Smooth muscle cell (in vitro differentiated cells): ENCODE measurements around the gene TMEM163. TPM values are rescaled to one million over a fixed set of nuclear protein-coding genes. Genes with fewer than 3 reads are reported as not detected.

Source experiments
- DNase-seq: peaks from one replicate; lab custom pipeline; 2025; ENCODE audit not compliant: unreplicated experiment; lab: John Stamatoyannopoulos, UW
- H2AFZ ChIP-seq: fragments of 200-600 bp; sonication (generic); 2 replicates; pipeline ENCODE4 v1.6.0; 2016; ENCODE audit warnings: antibody characterized with exemption, low read depth, mild to moderate bottlenecking
- H3F3A ChIP-seq: fragments of 200-600 bp; sonication (generic); 2 replicates; pipeline ENCODE4 v1.6.0; 2017; ENCODE audit warnings: antibody characterized with exemption, low read depth
- H3K27ac ChIP-seq: fragments of 200-600 bp; sonication (generic); 2 replicates; pipeline ENCODE4 v1.5.1; 2016; ENCODE audit warnings: low read depth, mild to moderate bottlenecking
- H3K27me3 ChIP-seq: fragments of 200-600 bp; sonication (generic); 2 replicates; pipeline ENCODE4 v1.6.1; 2016; ENCODE audit warnings: low read depth, mild to moderate bottlenecking
- H3K36me3 ChIP-seq: fragments of 200-600 bp; sonication (generic); 2 replicates; pipeline ENCODE4 v1.5.1; 2016; ENCODE audit warnings: low read depth
- H3K4me1 ChIP-seq: fragments of 200-600 bp; sonication (generic); 2 replicates; pipeline ENCODE4 v1.5.1; 2016; ENCODE audit warnings: low read depth
- H3K4me2 ChIP-seq: fragments of 200-600 bp; sonication (generic); 2 replicates; pipeline ENCODE4 v1.6.0; 2016; ENCODE audit warnings: mild to moderate bottlenecking
- H3K4me3 ChIP-seq: fragments of 200-600 bp; sonication (generic); 2 replicates; pipeline ENCODE4 v1.5.1; 2016; ENCODE audit warnings: mild to moderate bottlenecking
- H3K79me2 ChIP-seq: fragments of 200-600 bp; sonication (generic); 2 replicates; pipeline ENCODE4 v1.6.0; 2016; ENCODE audit warnings: low read depth, mild to moderate bottlenecking
- H3K9ac ChIP-seq: fragments of 200-600 bp; sonication (generic); 2 replicates; pipeline ENCODE4 v1.6.0; 2016; ENCODE audit warnings: low read depth
- H3K9me3 ChIP-seq: fragments of 200-600 bp; sonication (generic); replicated peaks from 2 replicates; pipeline ENCODE4 v1.5.1; 2016; ENCODE audit warnings: low read depth
- H4K20me1 ChIP-seq: fragments of 200-600 bp; sonication (generic); 2 replicates; pipeline ENCODE4 v1.6.0; 2016; ENCODE audit warnings: low read depth
- CTCF ChIP-seq: fragments of 200-600 bp; sonication (generic); IDR thresholded peaks from 2 replicates; pipeline ENCODE4 v1.5.1; 2017; ENCODE audit warnings: borderline replicate concordance, mild to moderate bottlenecking, antibody characterized with exemption; ENCODE audit not compliant: insufficient read depth, poor library complexity, severe bottlenecking
- whole genome bisulfite sequencing: methylation state at CpG from one replicate; pipeline ENCODE4 v1.1.7; 2016; ENCODE audit warnings: low lambda C conversion rate; 5-methylcytosine and 5-hydroxymethylcytosine counted together
- polyA plus RNA-seq: library from polyadenylated mRNA; unstranded; fragments of >200 nt; fragmentation: Nextera tagmentation; extraction: Ambion mirVana; gene quantifications from 2 replicates; pipeline ENCODE4 v1.2.1, GENCODE V29; 2016
- total RNA-seq: library from RNA; depleted of rRNA; stranded (reverse); fragments of >200 nt; gene quantifications from 2 replicates; pipeline ENCODE4 v1.2.3, GENCODE V29; 2014

The TMEM163 gene
- total and polyA plus RNA-seq, 2 experiments from 2014 or later, result 0.31 TPM; not detected in 1

GRCh38 chr2:134453973-134454372, 264.8 kb downstream of the TMEM163 start:
- 90% methylated on average over 10 of the region's 10 CpGs for WGBS
- Histone ChIP-seq H3F3A (no peaks in the 10 kb centered on the region), H2AFZ (no peak overlapping the region), H3K4me1 (no peaks in the 10 kb centered on the region), H3K4me3 (no peak overlapping the region), H3K27ac (no peak overlapping the region), H3K36me3 (no peaks in the 10 kb centered on the region), H3K9ac (no peak overlapping the region), H3K9me3 (no peaks in the 10 kb centered on the region), H3K27me3 (no peaks in the 10 kb centered on the region), H3K4me2 (no peak overlapping the region), H4K20me1 (peaks cover 3% of the 10 kb centered on the region), H3K79me2 (no peaks in the 10 kb centered on the region)
- no peak for DNase-seq
- no peak for TF ChIP-seq CTCF

GRCh38 chr2:134453476-134453875, 265.3 kb downstream of the TMEM163 start:
- Histone ChIP-seq H3K4me1 (no peaks in the 10 kb centered on the region), H3K9me3 (no peaks in the 10 kb centered on the region), H3K79me2 (no peaks in the 10 kb centered on the region), H3F3A (no peaks in the 10 kb centered on the region), H4K20me1 (peaks cover 3% of the 10 kb centered on the region), H3K36me3 (no peaks in the 10 kb centered on the region), H3K4me2 (no peak overlapping the region), H3K27me3 (no peaks in the 10 kb centered on the region), H3K9ac (no peak overlapping the region), H2AFZ (no peak overlapping the region), H3K27ac (no peak overlapping the region), H3K4me3 (no peak overlapping the region)
- no peak for DNase-seq
- TF ChIP-seq CTCF, result no peak
- 91% methylated on average over 4 of the region's 4 CpGs for WGBS

- no peaks in the 10 kb centered on the region for H3K36me3 ChIP-seq
- no peak overlapping the region for H2AFZ ChIP-seq
- H3K4me2 ChIP-seq, result no peak overlapping the region
- no peak for TF ChIP-seq CTCF
- H3K79me2 ChIP-seq, result no peaks in the 10 kb centered on the region
- no peaks in the 10 kb centered on the region for H3K4me1 ChIP-seq
- no peak overlapping the region for H3K4me3 ChIP-seq
- H3K27ac ChIP-seq, result no peak overlapping the region
- H4K20me1 ChIP-seq, result peaks cover 3% of the 10 kb centered on the region
- H3K27me3 ChIP-seq, result no peaks in the 10 kb centered on the region
- no peaks in the 10 kb centered on the region for H3K9me3 ChIP-seq
- no peak overlapping the region for H3K9ac ChIP-seq
- no peak for DNase-seq
- WGBS, result 88% methylated on average over 9 of the region's 9 CpGs
- H3F3A ChIP-seq, result no peaks in the 10 kb centered on the region
Measured at GRCh38 chr2:134452042-134452733, 266.6 kb downstream of the TMEM163 start.

- H3F3A ChIP-seq, result no peaks in the 10 kb centered on the region
- H3K79me2 ChIP-seq, result no peaks in the 10 kb centered on the region
- WGBS, result 80% methylated on average over 2 of the region's 2 CpGs
- DNase-seq, result no peak
- no peaks in the 10 kb centered on the region for H3K4me1 ChIP-seq
- H2AFZ ChIP-seq, result no peak overlapping the region
- no peak overlapping the region for H3K4me2 ChIP-seq
- H4K20me1 ChIP-seq, result peaks cover 3% of the 10 kb centered on the region
- H3K9ac ChIP-seq, result no peak overlapping the region
- H3K27me3 ChIP-seq, result no peaks in the 10 kb centered on the region
- H3K27ac ChIP-seq, result no peak overlapping the region
- H3K9me3 ChIP-seq, result no peaks in the 10 kb centered on the region
- TF ChIP-seq CTCF, result no peak
- no peak overlapping the region for H3K4me3 ChIP-seq
- no peaks in the 10 kb centered on the region for H3K36me3 ChIP-seq
Measured at GRCh38 chr2:134451347-134451630, 267.5 kb downstream of the TMEM163 start.
